VCaP (cell line): ENCODE measurements around the gene NAB2.

Experiments
- H3K27ac ChIP-seq: fragments of 450-650 bp; 2 replicates; pipeline ENCODE4 v1.5.1; 2017
- TF ChIP-seq, protein P1 (sequence below): fragments of 450-650 bp; conservative IDR thresholded peaks from 2 replicates; pipeline ENCODE4 v1.5.1; 2017; ENCODE audit warnings: mild to moderate bottlenecking, moderate library complexity

Gene NAB2

GRCh38 chr12:57089271-57090245 is 644 bp downstream of the NAB2 start:
- peak overlapping the region; percentile 96 for H3K27ac ChIP-seq
- TF ChIP-seq, protein P1, sequence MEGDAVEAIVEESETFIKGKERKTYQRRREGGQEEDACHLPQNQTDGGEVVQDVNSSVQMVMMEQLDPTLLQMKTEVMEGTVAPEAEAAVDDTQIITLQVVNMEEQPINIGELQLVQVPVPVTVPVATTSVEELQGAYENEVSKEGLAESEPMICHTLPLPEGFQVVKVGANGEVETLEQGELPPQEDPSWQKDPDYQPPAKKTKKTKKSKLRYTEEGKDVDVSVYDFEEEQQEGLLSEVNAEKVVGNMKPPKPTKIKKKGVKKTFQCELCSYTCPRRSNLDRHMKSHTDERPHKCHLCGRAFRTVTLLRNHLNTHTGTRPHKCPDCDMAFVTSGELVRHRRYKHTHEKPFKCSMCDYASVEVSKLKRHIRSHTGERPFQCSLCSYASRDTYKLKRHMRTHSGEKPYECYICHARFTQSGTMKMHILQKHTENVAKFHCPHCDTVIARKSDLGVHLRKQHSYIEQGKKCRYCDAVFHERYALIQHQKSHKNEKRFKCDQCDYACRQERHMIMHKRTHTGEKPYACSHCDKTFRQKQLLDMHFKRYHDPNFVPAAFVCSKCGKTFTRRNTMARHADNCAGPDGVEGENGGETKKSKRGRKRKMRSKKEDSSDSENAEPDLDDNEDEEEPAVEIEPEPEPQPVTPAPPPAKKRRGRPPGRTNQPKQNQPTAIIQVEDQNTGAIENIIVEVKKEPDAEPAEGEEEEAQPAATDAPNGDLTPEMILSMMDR = no peak

GRCh38 chr12:57090490-57090889 is 1.6 kb downstream of the NAB2 start:
- TF ChIP-seq, protein P1 = no peak
- peak overlapping the region; percentile 96; the same call in 1 of the 2 replicates for H3K27ac ChIP-seq

DNA sequence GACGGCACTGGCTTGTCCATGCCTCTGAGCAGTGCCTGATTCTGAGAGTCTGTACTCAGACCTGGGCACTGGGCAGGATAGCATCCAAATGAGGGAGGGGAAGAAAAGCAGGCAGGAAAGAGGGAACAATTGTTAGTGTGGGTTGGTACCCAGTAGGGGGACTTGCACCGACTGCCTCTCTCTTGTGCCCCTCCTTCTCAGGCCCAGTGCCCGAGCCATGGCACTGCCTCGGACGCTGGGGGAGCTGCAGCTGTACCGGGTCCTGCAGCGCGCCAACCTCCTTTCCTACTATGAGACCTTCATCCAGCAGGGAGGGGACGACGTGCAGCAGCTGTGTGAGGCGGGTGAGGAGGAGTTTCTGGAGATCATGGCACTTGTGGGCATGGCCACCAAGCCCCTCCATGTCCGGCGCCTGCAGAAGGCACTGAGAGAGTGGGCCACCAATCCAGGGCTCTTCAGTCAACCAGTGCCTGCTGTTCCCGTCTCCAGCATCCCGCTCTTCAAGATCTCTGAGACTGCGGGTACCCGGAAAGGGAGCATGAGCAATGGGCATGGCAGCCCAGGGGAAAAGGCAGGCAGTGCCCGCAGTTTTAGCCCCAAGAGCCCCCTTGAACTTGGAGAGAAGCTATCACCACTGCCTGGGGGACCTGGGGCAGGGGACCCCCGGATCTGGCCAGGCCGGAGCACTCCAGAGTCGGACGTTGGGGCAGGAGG is 2.2 kb downstream of the NAB2 start:
- TF ChIP-seq, protein P1 = no peak
- H3K27ac ChIP-seq = no peak overlapping the region

DNA sequence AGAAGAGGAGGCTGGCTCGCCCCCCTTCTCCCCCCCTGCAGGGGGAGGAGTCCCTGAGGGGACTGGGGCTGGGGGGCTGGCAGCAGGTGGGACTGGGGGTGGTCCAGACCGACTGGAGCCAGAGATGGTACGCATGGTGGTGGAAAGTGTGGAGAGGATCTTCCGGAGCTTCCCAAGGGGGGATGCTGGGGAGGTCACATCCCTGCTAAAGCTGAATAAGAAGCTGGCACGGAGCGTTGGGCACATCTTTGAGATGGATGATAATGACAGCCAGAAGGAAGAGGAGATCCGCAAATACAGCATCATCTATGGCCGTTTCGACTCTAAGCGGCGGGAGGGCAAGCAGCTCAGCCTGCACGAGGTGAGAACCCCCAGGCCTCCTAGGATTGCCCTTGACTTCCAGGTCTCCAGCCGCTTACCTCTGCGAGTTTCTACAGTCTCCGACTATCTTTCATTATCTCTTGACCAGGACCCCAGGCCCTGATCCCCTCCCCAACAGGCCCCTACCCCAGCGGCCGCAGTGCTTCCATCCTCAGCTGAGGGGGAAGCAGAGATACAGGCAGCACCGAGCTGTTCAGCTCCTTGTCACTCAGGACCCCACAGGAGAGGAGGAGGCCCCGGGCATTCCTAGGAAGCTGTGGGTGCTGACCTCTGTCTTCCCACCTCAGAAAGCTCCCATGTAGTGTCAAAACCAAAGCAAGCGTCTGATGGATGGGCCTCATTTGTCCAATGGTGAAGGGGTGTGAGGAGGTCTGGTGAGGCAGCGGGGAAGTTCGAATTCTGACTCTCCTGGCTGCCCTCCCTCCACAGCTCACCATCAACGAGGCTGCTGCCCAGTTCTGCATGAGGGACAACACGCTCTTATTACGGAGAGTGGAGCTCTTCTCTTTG is 3.0 kb downstream of the NAB2 start:
- TF ChIP-seq, protein P1 = no peak
- no peak overlapping the region for H3K27ac ChIP-seq

- no peak overlapping the region for H3K27ac ChIP-seq
- TF ChIP-seq, protein P1 = no peak
Observed at GRCh38 chr12:57092529-57092862, 3.6 kb downstream of the NAB2 start.

DNA sequence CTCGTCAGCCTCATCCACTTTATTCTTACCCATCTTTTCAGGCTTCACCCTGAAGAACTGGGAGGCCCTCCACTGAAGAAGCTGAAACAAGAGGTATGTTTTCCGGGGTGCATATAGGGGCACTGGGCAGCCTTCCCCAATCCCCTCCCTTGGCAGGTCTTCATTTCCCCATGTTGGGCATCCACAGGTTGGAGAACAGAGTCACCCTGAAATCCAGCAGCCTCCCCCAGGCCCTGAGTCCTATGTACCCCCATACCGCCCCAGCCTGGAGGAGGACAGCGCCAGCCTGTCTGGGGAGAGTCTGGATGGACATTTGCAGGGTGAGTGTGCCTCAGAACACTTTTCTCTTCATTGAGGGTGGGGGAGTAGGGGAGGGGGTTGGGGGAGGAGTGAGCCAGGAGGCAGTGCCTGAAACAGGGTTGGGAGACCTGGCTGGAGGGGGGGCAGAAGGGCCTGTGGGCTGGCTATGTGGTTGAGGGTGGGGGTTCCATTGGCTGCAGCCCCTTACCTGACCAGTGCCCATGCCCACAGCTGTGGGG is 4.0 kb downstream of the NAB2 start:
- H3K27ac ChIP-seq = no peak overlapping the region
- TF ChIP-seq, protein P1 = no peak
